WTC11 (cell line): ENCODE measurements around the gene SMG9. TPM values are rescaled to one million over a fixed set of nuclear protein-coding genes. Genes with fewer than 3 reads are reported as not detected.

Source experiments
- ATAC-seq: fragments of 200-7000 bp; cut with Tn5 transposase; 2 replicates; pipeline ENCODE4 v1.10.0; 2021; ENCODE audit warnings: mild to moderate bottlenecking, moderate library complexity
- CTCF ChIA-PET: fragments of 300-600 bp; sonication (Branson Sonifier 250); formaldehyde crosslinking; loops from one replicate; lab custom pipeline; 2021; ENCODE audit warnings: antibody characterized with exemption; lab: Charles Lee
- POLR2A ChIA-PET: fragments of 350-600 bp; sonication (Branson Sonifier 250); formaldehyde crosslinking; loops from one replicate; lab custom pipeline; 2021; ENCODE audit warnings: antibody characterized with exemption; lab: Charles Lee
- DNase-seq: peaks from one replicate; pipeline ENCODE4 v3.0.0; 2021; ENCODE audit warnings: low spot score
- H3K27ac Mint-ChIP-seq: 2 replicates; pipeline ENCODE4 v1.8.0; 2021; ENCODE audit warnings: mixed read lengths
- H3K27me3 Mint-ChIP-seq: 2 replicates; pipeline ENCODE4 v1.8.0; 2021; ENCODE audit warnings: low read depth, mild to moderate bottlenecking, moderate library complexity, mixed read lengths
- H3K36me3 Mint-ChIP-seq: 2 replicates; pipeline ENCODE4 v1.8.0; 2021; ENCODE audit warnings: mixed read lengths
- H3K4me1 Mint-ChIP-seq: 2 replicates; pipeline ENCODE4 v1.8.0; 2022; ENCODE audit warnings: mixed read lengths
- H3K4me3 Mint-ChIP-seq: 2 replicates; pipeline ENCODE4 v1.8.0; 2021; ENCODE audit warnings: mild to moderate bottlenecking, moderate library complexity, mixed read lengths
- H3K9me3 Mint-ChIP-seq: 2 replicates; pipeline ENCODE4 v1.8.0; 2021; ENCODE audit warnings: mixed read lengths
- CREM ChIP-seq: sonication (generic); formaldehyde crosslinking; IDR thresholded peaks from 2 replicates; pipeline ENCODE4 v1.8.1; 2022; ENCODE audit warnings: mild to moderate bottlenecking, missing genetic modification reagents, moderate library complexity
- ELF4 ChIP-seq: sonication (generic); formaldehyde crosslinking; IDR thresholded peaks from 2 replicates; pipeline ENCODE4 v1.8.1; 2022; ENCODE audit warnings: low read depth, mild to moderate bottlenecking, moderate library complexity, missing genetic modification reagents
- FOXJ3 ChIP-seq: sonication (generic); formaldehyde crosslinking; IDR thresholded peaks from 2 replicates; pipeline ENCODE4 v1.9.0; 2021; ENCODE audit warnings: missing genetic modification reagents, mild to moderate bottlenecking, borderline replicate concordance
- GTF2I ChIP-seq: fragments of 250-450 bp; sonication (Bioruptor Pico); conservative IDR thresholded peaks from 2 replicates; pipeline ENCODE4 v1.4.0; 2021; ENCODE audit warnings: mild to moderate bottlenecking
- JUN ChIP-seq: sonication (generic); formaldehyde crosslinking; IDR thresholded peaks from 2 replicates; pipeline ENCODE4 v1.8.0; 2023; ENCODE audit warnings: mild to moderate bottlenecking, missing genetic modification reagents
- KAT7 ChIP-seq: sonication (generic); formaldehyde crosslinking; IDR thresholded peaks from 2 replicates; pipeline ENCODE4 v1.8.1; 2023; ENCODE audit warnings: missing genetic modification reagents, mild to moderate bottlenecking, borderline replicate concordance
- NFYB ChIP-seq: sonication (generic); formaldehyde crosslinking; conservative IDR thresholded peaks from 2 replicates; pipeline ENCODE4 v1.8.0; 2022; ENCODE audit warnings: low read depth, missing genetic modification reagents
- RELA ChIP-seq: sonication (generic); formaldehyde crosslinking; IDR thresholded peaks from 2 replicates; pipeline ENCODE4 v1.8.1; 2022; ENCODE audit warnings: missing genetic modification reagents, mild to moderate bottlenecking, borderline replicate concordance
- RORB ChIP-seq: fragments of 250-450 bp; sonication (Bioruptor Pico); IDR thresholded peaks from 2 replicates; pipeline ENCODE4 v1.9.0; 2021; ENCODE audit warnings: mild to moderate bottlenecking
- ZNF138 ChIP-seq: sonication (generic); formaldehyde crosslinking; conservative IDR thresholded peaks from 2 replicates; pipeline ENCODE4 v1.8.1; 2022; ENCODE audit warnings: mild to moderate bottlenecking, moderate library complexity, missing genetic modification reagents
- ZNF416 ChIP-seq: fragments of 250-450 bp; sonication (Bioruptor Pico); IDR thresholded peaks from 2 replicates; pipeline ENCODE4 v1.9.0; 2021; ENCODE audit warnings: mild to moderate bottlenecking, inconsistent platforms
- total RNA-seq: library from RNA; stranded (reverse); gene quantifications from 3 replicates; pipeline ENCODE4 v1.2.3, GENCODE V29; 2021
- TF ChIP-seq, protein P1 (sequence below): sonication (generic); formaldehyde crosslinking; IDR thresholded peaks from 2 replicates; pipeline ENCODE4 v1.8.1; 2022; ENCODE audit warnings: mild to moderate bottlenecking, moderate library complexity, missing genetic modification reagents
- TF ChIP-seq, protein P2 (sequence below): fragments of 200-600 bp; IDR thresholded peaks from 2 replicates; pipeline ENCODE4 v1.8.0; 2022; ENCODE audit warnings: antibody characterized with exemption
- TF ChIP-seq, protein P3 (sequence below): sonication (generic); formaldehyde crosslinking; IDR thresholded peaks from 2 replicates; pipeline ENCODE4 v1.8.1; 2023; ENCODE audit warnings: mild to moderate bottlenecking, missing genetic modification reagents, moderate library complexity
- TF ChIP-seq, protein P4 (sequence below): sonication (generic); formaldehyde crosslinking; IDR thresholded peaks from 2 replicates; pipeline ENCODE4 v1.8.1; 2022; ENCODE audit warnings: low read depth, missing genetic modification reagents, borderline replicate concordance
- TF ChIP-seq, protein P5 (sequence below): fragments of 250-450 bp; sonication (Bioruptor Pico); IDR thresholded peaks from 2 replicates; pipeline ENCODE4 v1.9.0; 2021; ENCODE audit warnings: moderate library complexity, mild to moderate bottlenecking, inconsistent platforms, borderline replicate concordance

SMG9 gene
- total RNA-seq, 1 experiment from 2014 or later, result 25.7 TPM

DNA sequence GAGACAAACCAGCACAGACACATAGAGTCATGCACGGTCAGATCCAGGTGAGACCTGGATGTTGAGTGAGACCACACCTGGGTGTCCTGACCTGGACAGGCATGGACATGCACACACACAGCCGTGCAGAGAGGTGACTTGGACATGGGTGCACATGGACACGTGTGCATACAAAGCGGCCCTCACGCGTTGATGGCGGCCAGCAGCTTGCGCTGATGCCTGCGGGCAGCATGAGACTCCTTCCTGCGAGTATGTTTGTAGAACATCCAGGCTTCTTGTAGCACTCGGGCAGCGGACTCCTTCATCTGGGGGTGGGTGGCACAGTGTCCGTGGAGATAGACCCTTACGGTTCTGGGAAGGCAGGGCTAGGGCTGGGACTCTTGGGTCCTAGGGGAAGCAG lies 14.5 kb upstream of the SMG9 start:
- CTCF ChIA-PET, result interaction anchor here (0.8 to 5.3 kb wide), 5 partner anchors 10 to 101 kb away, joined by 3 to 76 read pairs (median 9); partner anchors contain the start of gene SMG9
- DNase-seq (no peak), ATAC-seq (no peak)
- TF ChIP-seq, protein P1, sequence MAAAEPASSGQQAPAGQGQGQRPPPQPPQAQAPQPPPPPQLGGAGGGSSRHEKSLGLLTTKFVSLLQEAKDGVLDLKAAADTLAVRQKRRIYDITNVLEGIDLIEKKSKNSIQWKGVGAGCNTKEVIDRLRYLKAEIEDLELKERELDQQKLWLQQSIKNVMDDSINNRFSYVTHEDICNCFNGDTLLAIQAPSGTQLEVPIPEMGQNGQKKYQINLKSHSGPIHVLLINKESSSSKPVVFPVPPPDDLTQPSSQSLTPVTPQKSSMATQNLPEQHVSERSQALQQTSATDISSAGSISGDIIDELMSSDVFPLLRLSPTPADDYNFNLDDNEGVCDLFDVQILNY (CRISPR knock-in tag), result no peak
- no peak for TF ChIP-seq FOXJ3 (CRISPR knock-in tag)
- TF ChIP-seq KAT7 (CRISPR knock-in tag), result no peak
- no peak for TF ChIP-seq JUN (CRISPR knock-in tag)
- TF ChIP-seq, protein P2, sequence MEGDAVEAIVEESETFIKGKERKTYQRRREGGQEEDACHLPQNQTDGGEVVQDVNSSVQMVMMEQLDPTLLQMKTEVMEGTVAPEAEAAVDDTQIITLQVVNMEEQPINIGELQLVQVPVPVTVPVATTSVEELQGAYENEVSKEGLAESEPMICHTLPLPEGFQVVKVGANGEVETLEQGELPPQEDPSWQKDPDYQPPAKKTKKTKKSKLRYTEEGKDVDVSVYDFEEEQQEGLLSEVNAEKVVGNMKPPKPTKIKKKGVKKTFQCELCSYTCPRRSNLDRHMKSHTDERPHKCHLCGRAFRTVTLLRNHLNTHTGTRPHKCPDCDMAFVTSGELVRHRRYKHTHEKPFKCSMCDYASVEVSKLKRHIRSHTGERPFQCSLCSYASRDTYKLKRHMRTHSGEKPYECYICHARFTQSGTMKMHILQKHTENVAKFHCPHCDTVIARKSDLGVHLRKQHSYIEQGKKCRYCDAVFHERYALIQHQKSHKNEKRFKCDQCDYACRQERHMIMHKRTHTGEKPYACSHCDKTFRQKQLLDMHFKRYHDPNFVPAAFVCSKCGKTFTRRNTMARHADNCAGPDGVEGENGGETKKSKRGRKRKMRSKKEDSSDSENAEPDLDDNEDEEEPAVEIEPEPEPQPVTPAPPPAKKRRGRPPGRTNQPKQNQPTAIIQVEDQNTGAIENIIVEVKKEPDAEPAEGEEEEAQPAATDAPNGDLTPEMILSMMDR, result no peak
- TF ChIP-seq ZNF138 (CRISPR knock-in tag), result no peak
- TF ChIP-seq ZNF416, result no peak
- TF ChIP-seq, protein P3, sequence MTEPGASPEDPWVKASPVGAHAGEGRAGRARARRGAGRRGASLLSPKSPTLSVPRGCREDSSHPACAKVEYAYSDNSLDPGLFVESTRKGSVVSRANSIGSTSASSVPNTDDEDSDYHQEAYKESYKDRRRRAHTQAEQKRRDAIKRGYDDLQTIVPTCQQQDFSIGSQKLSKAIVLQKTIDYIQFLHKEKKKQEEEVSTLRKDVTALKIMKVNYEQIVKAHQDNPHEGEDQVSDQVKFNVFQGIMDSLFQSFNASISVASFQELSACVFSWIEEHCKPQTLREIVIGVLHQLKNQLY (CRISPR knock-in tag), result no peak
- no peak for TF ChIP-seq GTF2I
- TF ChIP-seq RELA, result no peak
- POLR2A ChIA-PET, result no interaction called here
- no peak overlapping the region for H3K27ac Mint-ChIP-seq
- H3K36me3 Mint-ChIP-seq, result no peaks in the 10 kb centered on the region
- H3K4me3 Mint-ChIP-seq, result no peak overlapping the region
- peaks cover 50% of the 10 kb centered on the region for H3K27me3 Mint-ChIP-seq
- H3K4me1 Mint-ChIP-seq, result peaks cover 19% of the 10 kb centered on the region
- no peaks in the 10 kb centered on the region for H3K9me3 Mint-ChIP-seq

DNA sequence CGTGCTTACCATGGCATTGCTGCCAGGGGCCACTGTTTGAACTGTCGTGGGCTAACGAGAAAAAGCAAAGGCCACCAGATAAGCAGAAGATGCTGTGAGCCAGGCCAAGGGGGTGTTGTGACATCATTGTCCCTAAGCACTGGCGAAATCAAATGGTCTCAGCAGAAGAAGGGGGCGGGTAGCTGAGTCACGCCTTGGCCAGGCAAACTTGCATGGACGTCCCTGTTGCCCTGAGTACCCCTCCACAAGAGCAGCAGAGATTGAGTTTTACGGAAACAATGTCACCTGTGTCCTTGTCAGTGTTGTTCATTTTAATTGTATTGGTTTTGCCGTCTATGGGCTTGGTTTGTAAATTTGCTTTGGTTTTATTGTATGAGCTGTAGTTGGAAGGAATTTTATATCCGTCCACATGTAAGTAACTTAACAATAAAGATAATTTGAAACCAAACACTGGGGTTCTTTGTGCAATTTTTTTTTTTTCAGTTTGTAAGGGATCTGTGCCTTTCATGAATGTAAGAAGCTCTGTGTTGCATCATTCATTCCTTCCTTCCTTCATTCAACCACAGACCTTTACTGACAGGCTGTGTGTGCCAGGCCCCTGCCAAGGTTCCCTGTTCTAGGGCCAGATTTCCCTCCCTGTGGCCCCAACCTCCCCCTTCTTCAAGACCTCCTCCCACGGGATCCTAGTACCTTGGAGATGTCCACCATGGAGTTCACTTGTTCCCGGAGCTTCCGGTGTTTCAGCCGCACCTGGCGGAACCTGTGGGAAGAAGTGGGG lies 13.7 kb upstream of the SMG9 start:
- Mint-ChIP-seq H3K9me3 (no peaks in the 10 kb centered on the region), H3K27me3 (peaks cover 43% of the 10 kb centered on the region), H3K4me1 (peaks cover 16% of the 10 kb centered on the region), H3K27ac (no peak overlapping the region), H3K36me3 (no peaks in the 10 kb centered on the region), H3K4me3 (no peak overlapping the region)
- ChIA-PET POLR2A (no interaction called here), CTCF (interaction anchor here (0.6 to 5.3 kb wide), 8 partner anchors 9 to 109 kb away, joined by 3 to 101 read pairs (median 21); partner anchors contain the start of genes KCNN4 and SMG9)
- ATAC-seq (no peak), DNase-seq (no peak)
- TF ChIP-seq ELF4 (CRISPR knock-in tag) (no peak), CREM (CRISPR knock-in tag) (no peak), NFYB (CRISPR knock-in tag) (no peak), RORB (CRISPR knock-in tag) (no peak)
- TF ChIP-seq, protein P1 (CRISPR knock-in tag), result no peak
- TF ChIP-seq, protein P4, sequence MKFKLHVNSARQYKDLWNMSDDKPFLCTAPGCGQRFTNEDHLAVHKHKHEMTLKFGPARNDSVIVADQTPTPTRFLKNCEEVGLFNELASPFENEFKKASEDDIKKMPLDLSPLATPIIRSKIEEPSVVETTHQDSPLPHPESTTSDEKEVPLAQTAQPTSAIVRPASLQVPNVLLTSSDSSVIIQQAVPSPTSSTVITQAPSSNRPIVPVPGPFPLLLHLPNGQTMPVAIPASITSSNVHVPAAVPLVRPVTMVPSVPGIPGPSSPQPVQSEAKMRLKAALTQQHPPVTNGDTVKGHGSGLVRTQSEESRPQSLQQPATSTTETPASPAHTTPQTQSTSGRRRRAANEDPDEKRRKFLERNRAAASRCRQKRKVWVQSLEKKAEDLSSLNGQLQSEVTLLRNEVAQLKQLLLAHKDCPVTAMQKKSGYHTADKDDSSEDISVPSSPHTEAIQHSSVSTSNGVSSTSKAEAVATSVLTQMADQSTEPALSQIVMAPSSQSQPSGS (CRISPR knock-in tag), result no peak
- TF ChIP-seq, protein P5, sequence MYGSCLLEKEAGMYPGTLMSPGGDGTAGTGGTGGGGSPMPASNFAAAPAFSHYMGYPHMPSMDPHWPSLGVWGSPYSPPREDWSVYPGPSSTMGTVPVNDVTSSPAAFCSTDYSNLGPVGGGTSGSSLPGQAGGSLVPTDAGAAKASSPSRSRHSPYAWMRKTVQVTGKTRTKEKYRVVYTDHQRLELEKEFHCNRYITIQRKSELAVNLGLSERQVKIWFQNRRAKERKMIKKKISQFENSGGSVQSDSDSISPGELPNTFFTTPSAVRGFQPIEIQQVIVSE (CRISPR knock-in tag), result no peak
